Tibial nerve (tissue), 4 donors: Measurements from ENCODE around the gene FAM83D. TPM values are rescaled to one million over a fixed set of nuclear protein-coding genes. Genes with fewer than 3 reads are reported as not detected.
A peak's percentile ranks its signal among the peaks of the same experiment; 100 is the strongest.

ENCODE experiments used
- DNase-seq, 2 donors: peaks; one replicate each; pipeline ENCODE4 v3.0.0-alpha.2; 2019; ENCODE audit warnings: low spot score in 2 of 2
- H3K27ac ChIP-seq, 4 donors: fragments of 200-600 bp; sonication (generic) in 3 of 4; one replicate each; pipeline ENCODE4 v1.5.1; 2017 to 2019; ENCODE audit warnings: mild to moderate bottlenecking in 1 of 4
- H3K27me3 ChIP-seq, 2 donors: fragments of 200-600 bp; sonication (generic) in 1 of 2; one replicate each; pipeline versions ENCODE4 v1.5.1 to v1.6.0; 2017 to 2019
- H3K36me3 ChIP-seq, 3 donors: fragments of 200-600 bp; sonication (generic); one replicate each; pipeline ENCODE4 v1.5.1; 2018 to 2019
- H3K4me1 ChIP-seq, 4 donors: fragments of 200-600 bp; sonication (generic) in 3 of 4; one replicate each; pipeline ENCODE4 v1.5.1; 2017 to 2019
- H3K4me3 ChIP-seq, 4 donors: fragments of 200-600 bp; sonication (generic) in 3 of 4; one replicate each; pipeline ENCODE4 v1.5.1; 2017 to 2019; ENCODE audit warnings: mild to moderate bottlenecking in 1 of 4, moderate library complexity in 1 of 4
- H3K9me3 ChIP-seq, 4 donors: fragments of 200-600 bp; sonication (generic) in 3 of 4; one replicate each; pipeline ENCODE4 v1.5.1; 2017 to 2019
- CTCF ChIP-seq, 5 experiments: fragments of 200-600 bp in 3 of 5; fragments of 450-650 bp in 2 of 5; sonication (generic) in 3 of 5; IDR thresholded peaks; one replicate each; pipeline ENCODE4 v1.5.1; 2016 to 2019; ENCODE audit warnings: antibody characterized with exemption in 5 of 5, mild to moderate bottlenecking in 3 of 5, moderate library complexity in 2 of 5
- EP300 ChIP-seq, 2 donors: sonication (generic); formaldehyde crosslinking; IDR thresholded peaks; one replicate each; pipeline ENCODE4 v1.6.1; 2017; ENCODE audit warnings: antibody characterized with exemption in 2 of 2, mild to moderate bottlenecking in 1 of 2
- POLR2A ChIP-seq, 2 donors: fragments of 450-650 bp; IDR thresholded peaks; one replicate each; pipeline ENCODE4 v1.6.1; 2017; ENCODE audit warnings: antibody characterized with exemption in 2 of 2, mild to moderate bottlenecking in 2 of 2, moderate library complexity in 2 of 2
- WGBS, 2 donors: methylation state at CpG; one replicate each; pipeline ENCODE4 v1.1.5; 2018; 5-methylcytosine and 5-hydroxymethylcytosine counted together
- total RNA-seq, 4 donors: library from RNA; depleted of rRNA; stranded (reverse); fragments of >200 nt; gene quantifications; one replicate each; pipeline ENCODE4 v1.1.0, GENCODE V29; 2016

The FAM83D gene
- total RNA-seq, 4 donors from 2014 or later = 0.42 to 0.90 TPM; not detected in 2

- no peaks in the 10 kb centered on the region for H3K27me3 ChIP-seq
- 76 to 79% methylated on average over 6 of the region's 6 CpGs for WGBS, 2 donors
Observed at GRCh38 chr20:38885357-38885756, 40.9 kb upstream of the FAM83D start.

GRCh38 chr20:38888059-38888831, 38.0 kb upstream of the FAM83D start:
- no peak for TF ChIP-seq EP300 (IDR thresholded peaks at IDR 0.05)
- no peak for TF ChIP-seq CTCF (IDR thresholded peaks at IDR 0.05)
- no peak for TF ChIP-seq POLR2A (IDR thresholded peaks at IDR 0.05)
- H3K36me3 ChIP-seq = no peaks in the 10 kb centered on the region
- 44 to 56% methylated on average over 13 of the region's 13 CpGs for WGBS, 2 donors
- no peaks in the 10 kb centered on the region for H3K9me3 ChIP-seq
- no peak overlapping the region for H3K4me3 ChIP-seq
- H3K4me1 ChIP-seq = peaks cover 0 to 7% (median 0%) of the 10 kb centered on the region in 4 donors
- peaks cover 0 to 6% of the 10 kb centered on the region in 2 donors for H3K27me3 ChIP-seq
- no peak overlapping the region for H3K27ac ChIP-seq
- no peak for DNase-seq

More at GRCh38 chr20:38885357-38885756, 40.9 kb upstream of the FAM83D start:
- no peak for DNase-seq
- Histone ChIP-seq H3K4me1 (peaks cover 0 to 5% (median 0%) of the 10 kb centered on the region in 4 donors), H3K4me3 (no peak overlapping the region), H3K9me3 (no peaks in the 10 kb centered on the region), H3K27ac (no peak overlapping the region), H3K36me3 (no peaks in the 10 kb centered on the region)
- TF ChIP-seq CTCF (IDR thresholded peaks at IDR 0.05) = no peak
- no peak for TF ChIP-seq POLR2A (IDR thresholded peaks at IDR 0.05)
- TF ChIP-seq EP300 (IDR thresholded peaks at IDR 0.05) = no peak

GRCh38 chr20:38889050-38889449, 37.2 kb upstream of the FAM83D start:
- H3K27ac ChIP-seq = no peak overlapping the region
- 74 to 85% methylated on average over 2 of the region's 2 CpGs for WGBS, 2 donors
- peaks cover 0 to 9% (median 3%) of the 10 kb centered on the region in 4 donors for H3K4me1 ChIP-seq
- no peak for DNase-seq
- peaks cover 0 to 14% of the 10 kb centered on the region in 2 donors for H3K27me3 ChIP-seq
- H3K4me3 ChIP-seq = no peak overlapping the region
- no peaks in the 10 kb centered on the region for H3K9me3 ChIP-seq
- H3K36me3 ChIP-seq = no peaks in the 10 kb centered on the region
- TF ChIP-seq CTCF (IDR thresholded peaks at IDR 0.05) (no peak), EP300 (IDR thresholded peaks at IDR 0.05) (no peak), POLR2A (IDR thresholded peaks at IDR 0.05) (no peak)

GRCh38 chr20:38889792-38890496, 36.3 kb upstream of the FAM83D start:
- no peak overlapping the region for H3K27ac ChIP-seq
- no peaks in the 10 kb centered on the region for H3K36me3 ChIP-seq
- WGBS, 2 donors = 42 to 56% methylated on average over 13 of the region's 13 CpGs
- TF ChIP-seq POLR2A (IDR thresholded peaks at IDR 0.05) (no peak), CTCF (IDR thresholded peaks at IDR 0.05) (no peak), EP300 (IDR thresholded peaks at IDR 0.05) (no peak)
- H3K27me3 ChIP-seq = peaks cover 0 to 18% of the 10 kb centered on the region in 2 donors
- no peaks in the 10 kb centered on the region for H3K9me3 ChIP-seq
- H3K4me3 ChIP-seq = no peak overlapping the region
- peaks cover 0 to 10% (median 5%) of the 10 kb centered on the region in 4 donors for H3K4me1 ChIP-seq
- no peak for DNase-seq

GRCh38 chr20:38890497-38890818, 35.8 kb upstream of the FAM83D start:
- 58 to 84% methylated on average over 3 of the region's 3 CpGs for WGBS, 2 donors
- TF ChIP-seq EP300 (IDR thresholded peaks at IDR 0.05) = no peak
- no peak for TF ChIP-seq POLR2A (IDR thresholded peaks at IDR 0.05)
- no peak for TF ChIP-seq CTCF (IDR thresholded peaks at IDR 0.05)
- Histone ChIP-seq H3K4me1 (peaks cover 0 to 10% (median 5%) of the 10 kb centered on the region in 4 donors), H3K9me3 (no peaks in the 10 kb centered on the region), H3K27ac (peak overlapping the region in 1 of 4 donors; percentile 19), H3K36me3 (no peaks in the 10 kb centered on the region), H3K27me3 (peaks cover 0 to 18% of the 10 kb centered on the region in 2 donors), H3K4me3 (no peak overlapping the region)
- no peak for DNase-seq
